Neural progenitor cell (in vitro differentiated cells): ENCODE results near the gene RHOV.

ENCODE experiments used
- EZH2 ChIP-seq: fragments of 200-600 bp; sonication (generic); IDR thresholded peaks from 2 replicates; pipeline ENCODE4 v1.6.1; 2017; ENCODE audit warnings: antibody characterized with exemption, mild to moderate bottlenecking, moderate library complexity
- EZH2phosphoT487 ChIP-seq: fragments of 200-600 bp; sonication (generic); IDR thresholded peaks from 2 replicates; pipeline ENCODE4 v1.6.1; 2017; ENCODE audit warnings: antibody characterized with exemption
- TF ChIP-seq, protein P1 (sequence below): fragments of 200-600 bp; sonication (generic); IDR thresholded peaks from 2 replicates; pipeline ENCODE4 v1.5.1; 2017; ENCODE audit warnings: antibody characterized with exemption, mild to moderate bottlenecking

DNA sequence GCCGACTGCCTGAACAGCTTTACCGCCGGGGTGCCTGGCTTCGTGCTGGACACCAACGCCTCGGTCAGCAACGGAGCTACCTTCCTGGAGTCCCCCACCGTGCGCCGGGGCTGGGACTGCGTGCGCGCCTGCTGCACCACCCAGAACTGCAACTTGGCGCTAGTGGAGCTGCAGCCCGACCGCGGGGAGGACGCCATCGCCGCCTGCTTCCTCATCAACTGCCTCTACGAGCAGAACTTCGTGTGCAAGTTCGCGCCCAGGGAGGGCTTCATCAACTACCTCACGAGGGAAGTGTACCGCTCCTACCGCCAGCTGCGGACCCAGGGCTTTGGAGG is 29.4 kb downstream of the RHOV start:
- TF ChIP-seq, protein P1, sequence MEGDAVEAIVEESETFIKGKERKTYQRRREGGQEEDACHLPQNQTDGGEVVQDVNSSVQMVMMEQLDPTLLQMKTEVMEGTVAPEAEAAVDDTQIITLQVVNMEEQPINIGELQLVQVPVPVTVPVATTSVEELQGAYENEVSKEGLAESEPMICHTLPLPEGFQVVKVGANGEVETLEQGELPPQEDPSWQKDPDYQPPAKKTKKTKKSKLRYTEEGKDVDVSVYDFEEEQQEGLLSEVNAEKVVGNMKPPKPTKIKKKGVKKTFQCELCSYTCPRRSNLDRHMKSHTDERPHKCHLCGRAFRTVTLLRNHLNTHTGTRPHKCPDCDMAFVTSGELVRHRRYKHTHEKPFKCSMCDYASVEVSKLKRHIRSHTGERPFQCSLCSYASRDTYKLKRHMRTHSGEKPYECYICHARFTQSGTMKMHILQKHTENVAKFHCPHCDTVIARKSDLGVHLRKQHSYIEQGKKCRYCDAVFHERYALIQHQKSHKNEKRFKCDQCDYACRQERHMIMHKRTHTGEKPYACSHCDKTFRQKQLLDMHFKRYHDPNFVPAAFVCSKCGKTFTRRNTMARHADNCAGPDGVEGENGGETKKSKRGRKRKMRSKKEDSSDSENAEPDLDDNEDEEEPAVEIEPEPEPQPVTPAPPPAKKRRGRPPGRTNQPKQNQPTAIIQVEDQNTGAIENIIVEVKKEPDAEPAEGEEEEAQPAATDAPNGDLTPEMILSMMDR: no peak
- peak; percentile 90 for TF ChIP-seq EZH2
- peak; percentile 75 for TF ChIP-seq EZH2phosphoT487
